ENCODE results near the gene DAGLA. TPM values are rescaled to one million over a fixed set of nuclear protein-coding genes. Genes with fewer than 3 reads are reported as not detected.

DAGLA gene
- total RNA-seq, 3 donors from 2014 or later (not counting 1 experiment from before 2014, with no cell fraction given): 0.18 to 0.48 (median 0.38) TPM

GRCh38 chr11:61778357-61778886 is 98.2 kb downstream of the DAGLA start:
- ATAC-seq: no peak
- intact Hi-C loops (cut with micrococcal nuclease): no loop called here
- H3K27ac ChIP-seq (ENCODE audit: low read length): no peak overlapping the region
- peak overlapping the region; percentile 17 for H3K4me3 Mint-ChIP-seq
- H3K4me3 ChIP-seq (ENCODE audit: low read length): no peak overlapping the region
- H3K4me1 ChIP-seq (ENCODE audit: control insufficient read depth, insufficient read depth, low read length): peaks cover 33% of the 10 kb centered on the region
- no peaks in the 10 kb centered on the region for H3K27me3 ChIP-seq (ENCODE audit: control insufficient read depth, insufficient read depth, low read length)
- H3K27me3 Mint-ChIP-seq (ENCODE audit: low read depth in 2 of 2): no peaks in the 10 kb centered on the region
- WGBS (ENCODE audit: insufficient coverage): 88% methylated on average over 11 of the region's 11 CpGs
- DNase-seq: no peak
- H3K9me3 Mint-ChIP-seq: no peaks in the 10 kb centered on the region
- H3K36me3 ChIP-seq (ENCODE audit: control insufficient read depth, insufficient read depth, low read length): no peaks in the 10 kb centered on the region
- H3K27ac Mint-ChIP-seq: no peak overlapping the region
- H3K4me1 Mint-ChIP-seq: peaks cover 13 to 28% of the 10 kb centered on the region in 2 donors
- H3K9me3 ChIP-seq (ENCODE audit: control insufficient read depth, insufficient read depth, low read length): no peaks in the 10 kb centered on the region
- TF ChIP-seq CTCF (IDR thresholded peaks at IDR 0.05): no peak
- no peaks in the 10 kb centered on the region for H3K36me3 Mint-ChIP-seq

- no peak for TF ChIP-seq CTCF (IDR thresholded peaks at IDR 0.05)
- H3K4me3 Mint-ChIP-seq: no peak overlapping the region
- no peaks in the 10 kb centered on the region for H3K27me3 ChIP-seq (ENCODE audit: control insufficient read depth, insufficient read depth, low read length)
- no peaks in the 10 kb centered on the region for H3K27me3 Mint-ChIP-seq (ENCODE audit: low read depth in 2 of 2)
- 96% methylated on average over 24 of the region's 24 CpGs for WGBS (ENCODE audit: insufficient coverage)
- H3K27ac ChIP-seq (ENCODE audit: low read length): no peak overlapping the region
- H3K4me1 ChIP-seq (ENCODE audit: control insufficient read depth, insufficient read depth, low read length): peaks cover 33% of the 10 kb centered on the region
- H3K4me1 Mint-ChIP-seq: peaks cover 13 to 28% of the 10 kb centered on the region in 2 donors
- no peaks in the 10 kb centered on the region for H3K36me3 ChIP-seq (ENCODE audit: control insufficient read depth, insufficient read depth, low read length)
- intact Hi-C loops (cut with micrococcal nuclease): no loop called here
- DNase-seq (no peak), ATAC-seq (no peak)
- no peak overlapping the region for H3K27ac Mint-ChIP-seq
- no peaks in the 10 kb centered on the region for H3K9me3 ChIP-seq (ENCODE audit: control insufficient read depth, insufficient read depth, low read length)
- H3K36me3 Mint-ChIP-seq: no peaks in the 10 kb centered on the region
- no peak overlapping the region for H3K4me3 ChIP-seq (ENCODE audit: low read length)
- H3K9me3 Mint-ChIP-seq: no peaks in the 10 kb centered on the region
Observed at GRCh38 chr11:61778920-61779650, 98.9 kb downstream of the DAGLA start.

GRCh38 chr11:61779666-61780525 is 99.7 kb downstream of the DAGLA start:
- Histone ChIP-seq H3K27me3 (ENCODE audit: control insufficient read depth, insufficient read depth, low read length) (no peaks in the 10 kb centered on the region), H3K9me3 (ENCODE audit: control insufficient read depth, insufficient read depth, low read length) (no peaks in the 10 kb centered on the region), H3K27ac (ENCODE audit: low read length) (no peak overlapping the region), H3K36me3 (ENCODE audit: control insufficient read depth, insufficient read depth, low read length) (no peaks in the 10 kb centered on the region), H3K4me1 (ENCODE audit: control insufficient read depth, insufficient read depth, low read length) (peaks cover 31% of the 10 kb centered on the region), H3K4me3 (ENCODE audit: low read length) (no peak overlapping the region)
- H3K36me3 Mint-ChIP-seq: no peaks in the 10 kb centered on the region
- no peaks in the 10 kb centered on the region for H3K9me3 Mint-ChIP-seq
- DNase-seq: no peak
- peaks cover 13 to 26% of the 10 kb centered on the region in 2 donors for H3K4me1 Mint-ChIP-seq
- TF ChIP-seq CTCF (IDR thresholded peaks at IDR 0.05): no peak
- WGBS (ENCODE audit: insufficient coverage): 93% methylated on average over 14 of the region's 14 CpGs
- peak overlapping the region; percentile 13 for H3K4me3 Mint-ChIP-seq
- no peaks in the 10 kb centered on the region for H3K27me3 Mint-ChIP-seq (ENCODE audit: low read depth in 2 of 2)
- H3K27ac Mint-ChIP-seq: no peak overlapping the region
- intact Hi-C loops (cut with micrococcal nuclease): no loop called here
- ATAC-seq: no peak

Data from natural killer cell (primary cell).